Uterus (tissue), 4 donors: ENCODE results near the gene SRXN1. TPM values are rescaled to one million over a fixed set of nuclear protein-coding genes. Genes with fewer than 3 reads are reported as not detected.

Source experiments
- DNase-seq, 2 donors: peaks; one replicate each; pipeline ENCODE4 v3.0.0-alpha.2; 2019 to 2020
- H3K27ac ChIP-seq, 2 donors: fragments of 200-600 bp; sonication (generic); 1 replicate in 1 of 2; 2 replicates in 1 of 2; pipeline ENCODE4 v1.5.1; 2016 to 2018
- H3K27me3 ChIP-seq, 2 donors: fragments of 200-600 bp; sonication (generic); one replicate each; pipeline ENCODE4 v1.5.1; 2018 to 2019; ENCODE audit warnings: control low read depth in 1 of 2
- H3K36me3 ChIP-seq, 2 donors: fragments of 200-600 bp; sonication (generic); one replicate each; pipeline ENCODE4 v1.5.1; 2019; ENCODE audit warnings: control low read depth in 1 of 2
- H3K4me1 ChIP-seq, 2 donors: fragments of 200-600 bp; sonication (generic); one replicate each; pipeline ENCODE4 v1.5.1; 2018 to 2019; ENCODE audit warnings: control low read depth in 1 of 2
- H3K4me3 ChIP-seq, 2 donors: fragments of 200-600 bp; sonication (generic); 1 replicate in 1 of 2; 2 replicates in 1 of 2; pipeline ENCODE4 v1.5.1; 2018 to 2019; ENCODE audit warnings: mild to moderate bottlenecking in 1 of 2
- H3K9me3 ChIP-seq, 2 donors: fragments of 200-600 bp; sonication (generic); one replicate each; pipeline ENCODE4 v1.5.1; 2019; ENCODE audit warnings: control low read depth in 1 of 2
- POLR2A ChIP-seq, 2 donors: fragments of 450-650 bp; IDR thresholded peaks; one replicate each; pipeline ENCODE4 v1.6.1; 2016; ENCODE audit warnings: antibody characterized with exemption in 2 of 2, mild to moderate bottlenecking in 1 of 2, moderate library complexity in 1 of 2
- intact Hi-C: fragments of 100-400 bp; cut with DNase I; formaldehyde crosslinking; loops from one replicate; pipeline ENCODE4 v1.15.1; 2023; ENCODE audit warnings: low total_unique reads
- total RNA-seq, 4 donors: library from RNA; depleted of rRNA in 3 of 4; stranded (reverse); fragments of >200 nt in 3 of 4; gene quantifications; one replicate each; pipeline versions ENCODE4 v1.1.0 to v1.2.4, GENCODE V29; 2014 to 2023
- TF ChIP-seq, protein P1 (sequence below), 4 experiments: fragments of 200-600 bp in 2 of 4; fragments of 450-650 bp in 2 of 4; sonication (generic) in 2 of 4; IDR thresholded peaks; one replicate each; pipeline ENCODE4 v1.5.1; 2016 to 2019; ENCODE audit warnings: antibody characterized with exemption in 4 of 4, mild to moderate bottlenecking in 2 of 4, moderate library complexity in 1 of 4
- donor health status: DM: yes; HTN: yes; CAD: no.

Gene SRXN1
- total RNA-seq, 4 donors from 2014 or later = 6.1 to 33.2 (median 16.6) TPM

DNA sequence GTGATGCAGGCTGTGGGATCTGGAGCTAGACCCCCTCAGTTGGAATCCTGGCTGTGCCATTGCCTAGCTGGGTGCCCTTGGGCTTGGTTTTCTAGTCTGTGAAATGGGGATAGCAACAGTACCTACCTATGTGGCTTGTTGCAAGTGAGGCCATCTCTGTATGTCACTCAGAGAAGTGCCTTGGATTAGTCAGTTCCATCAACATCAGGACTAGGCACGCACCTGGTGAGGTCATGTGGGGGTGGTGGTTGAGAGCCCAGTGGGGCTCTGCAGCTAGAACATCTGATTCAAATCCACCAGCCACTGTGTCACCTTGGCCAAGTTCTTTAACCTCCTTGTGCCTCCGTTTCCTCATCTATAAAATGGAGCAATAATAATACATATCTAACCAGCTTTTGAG lies 55.4 kb downstream of the SRXN1 start:
- TF ChIP-seq POLR2A (IDR thresholded peaks at IDR 0.05) = no peak
- TF ChIP-seq, protein P1, sequence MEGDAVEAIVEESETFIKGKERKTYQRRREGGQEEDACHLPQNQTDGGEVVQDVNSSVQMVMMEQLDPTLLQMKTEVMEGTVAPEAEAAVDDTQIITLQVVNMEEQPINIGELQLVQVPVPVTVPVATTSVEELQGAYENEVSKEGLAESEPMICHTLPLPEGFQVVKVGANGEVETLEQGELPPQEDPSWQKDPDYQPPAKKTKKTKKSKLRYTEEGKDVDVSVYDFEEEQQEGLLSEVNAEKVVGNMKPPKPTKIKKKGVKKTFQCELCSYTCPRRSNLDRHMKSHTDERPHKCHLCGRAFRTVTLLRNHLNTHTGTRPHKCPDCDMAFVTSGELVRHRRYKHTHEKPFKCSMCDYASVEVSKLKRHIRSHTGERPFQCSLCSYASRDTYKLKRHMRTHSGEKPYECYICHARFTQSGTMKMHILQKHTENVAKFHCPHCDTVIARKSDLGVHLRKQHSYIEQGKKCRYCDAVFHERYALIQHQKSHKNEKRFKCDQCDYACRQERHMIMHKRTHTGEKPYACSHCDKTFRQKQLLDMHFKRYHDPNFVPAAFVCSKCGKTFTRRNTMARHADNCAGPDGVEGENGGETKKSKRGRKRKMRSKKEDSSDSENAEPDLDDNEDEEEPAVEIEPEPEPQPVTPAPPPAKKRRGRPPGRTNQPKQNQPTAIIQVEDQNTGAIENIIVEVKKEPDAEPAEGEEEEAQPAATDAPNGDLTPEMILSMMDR (IDR thresholded peaks at IDR 0.05) = no peak
- H3K9me3 ChIP-seq = no peaks in the 10 kb centered on the region
- no peak for DNase-seq

More for the DNA sequence above, 55.4 kb downstream of the SRXN1 start:
- intact Hi-C loops = no loop called here
- no peak overlapping the region for H3K27ac ChIP-seq
- no peak overlapping the region for H3K4me3 ChIP-seq
- H3K4me1 ChIP-seq = no peaks in the 10 kb centered on the region
- H3K27me3 ChIP-seq = no peaks in the 10 kb centered on the region
- no peaks in the 10 kb centered on the region for H3K36me3 ChIP-seq

Other genes with a start within 250 kb of the SRXN1 start
- 10 to 100 TPM; 57.9 to 86.3 (median 64.6) TPM for gene RBCK1, start 244.9 kb downstream of the SRXN1 start, total RNA-seq
- 10 to 100 TPM; 11.0 to 44.0 (median 35.8) TPM for gene TBC1D20, start 190.7 kb downstream of the SRXN1 start, total RNA-seq
- 100 to 1,000 TPM in 2 of 4 donors, 10 to 100 TPM in 2; 48.2 to 207 (median 85.8) TPM for gene CSNK2A1, start 109.4 kb downstream of the SRXN1 start, total RNA-seq
- gene TCF15, start 42.9 kb downstream of the SRXN1 start, total RNA-seq = 1 to 10 TPM in 1 of 4 donors, under 1 TPM in 2, not detected in 1; 0.51 to 1.0 (median 0.97) TPM
- gene SCRT2, start 22.6 kb upstream of the SRXN1 start, total RNA-seq = not detected
- 1 to 10 TPM in 3 of 4 donors, under 1 TPM in 1; 0.83 to 8.7 (median 1.5) TPM for gene SLC52A3, start 115.3 kb upstream of the SRXN1 start, total RNA-seq
- gene FAM110A, start 180.5 kb upstream of the SRXN1 start, total RNA-seq = 1 to 10 TPM in 3 of 4 donors, under 1 TPM in 1; 0.59 to 6.2 (median 4.0) TPM